ENCODE measurements around the gene DZIP3. TPM values are rescaled to one million over a fixed set of nuclear protein-coding genes. Genes with fewer than 3 reads are reported as not detected.

Gene DZIP3
- total and polyA plus RNA-seq, 2 of the 13 experiments (the other 11 are each of a cell fraction or from before 2014, with no cell fraction given) = 11.3 to 17.3 TPM

- no peak for TF ChIP-seq ZNF253 (CRISPR knock-in tag; IDR thresholded peaks at IDR 0.05; ENCODE audit: borderline replicate concordance)
- no peak for TF ChIP-seq ZNF333 (CRISPR knock-in tag; IDR thresholded peaks at IDR 0.05; ENCODE audit: borderline replicate concordance)
- TF ChIP-seq ZNF7 (CRISPR knock-in tag; IDR thresholded peaks at IDR 0.05) = no peak
- TF ChIP-seq, protein P1, sequence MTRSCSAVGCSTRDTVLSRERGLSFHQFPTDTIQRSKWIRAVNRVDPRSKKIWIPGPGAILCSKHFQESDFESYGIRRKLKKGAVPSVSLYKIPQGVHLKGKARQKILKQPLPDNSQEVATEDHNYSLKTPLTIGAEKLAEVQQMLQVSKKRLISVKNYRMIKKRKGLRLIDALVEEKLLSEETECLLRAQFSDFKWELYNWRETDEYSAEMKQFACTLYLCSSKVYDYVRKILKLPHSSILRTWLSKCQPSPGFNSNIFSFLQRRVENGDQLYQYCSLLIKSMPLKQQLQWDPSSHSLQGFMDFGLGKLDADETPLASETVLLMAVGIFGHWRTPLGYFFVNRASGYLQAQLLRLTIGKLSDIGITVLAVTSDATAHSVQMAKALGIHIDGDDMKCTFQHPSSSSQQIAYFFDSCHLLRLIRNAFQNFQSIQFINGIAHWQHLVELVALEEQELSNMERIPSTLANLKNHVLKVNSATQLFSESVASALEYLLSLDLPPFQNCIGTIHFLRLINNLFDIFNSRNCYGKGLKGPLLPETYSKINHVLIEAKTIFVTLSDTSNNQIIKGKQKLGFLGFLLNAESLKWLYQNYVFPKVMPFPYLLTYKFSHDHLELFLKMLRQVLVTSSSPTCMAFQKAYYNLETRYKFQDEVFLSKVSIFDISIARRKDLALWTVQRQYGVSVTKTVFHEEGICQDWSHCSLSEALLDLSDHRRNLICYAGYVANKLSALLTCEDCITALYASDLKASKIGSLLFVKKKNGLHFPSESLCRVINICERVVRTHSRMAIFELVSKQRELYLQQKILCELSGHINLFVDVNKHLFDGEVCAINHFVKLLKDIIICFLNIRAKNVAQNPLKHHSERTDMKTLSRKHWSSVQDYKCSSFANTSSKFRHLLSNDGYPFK (CRISPR knock-in tag; IDR thresholded peaks at IDR 0.05; ENCODE audit: borderline replicate concordance) = peak; percentile 93
- TF ChIP-seq, protein P2, sequence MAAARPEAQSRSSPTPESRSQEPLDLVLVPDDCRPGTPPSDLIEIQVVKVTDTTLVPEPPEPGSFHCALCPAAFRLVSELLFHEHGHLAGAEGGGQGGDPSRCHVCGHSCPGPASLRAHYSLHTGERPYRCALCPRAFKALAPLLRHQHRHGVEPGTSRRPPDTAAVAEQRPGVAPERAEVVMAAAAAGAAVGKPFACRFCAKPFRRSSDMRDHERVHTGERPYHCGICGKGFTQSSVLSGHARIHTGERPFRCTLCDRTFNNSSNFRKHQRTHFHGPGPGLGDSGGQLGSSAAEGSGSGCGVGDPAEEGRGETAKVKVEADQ (CRISPR knock-in tag; IDR thresholded peaks at IDR 0.05; ENCODE audit: borderline replicate concordance) = no peak; the same call in 1 of the 2 replicates
- TF ChIP-seq ZNF44 (CRISPR knock-in tag; IDR thresholded peaks at IDR 0.05) = no peak
- TF ChIP-seq, protein P3, sequence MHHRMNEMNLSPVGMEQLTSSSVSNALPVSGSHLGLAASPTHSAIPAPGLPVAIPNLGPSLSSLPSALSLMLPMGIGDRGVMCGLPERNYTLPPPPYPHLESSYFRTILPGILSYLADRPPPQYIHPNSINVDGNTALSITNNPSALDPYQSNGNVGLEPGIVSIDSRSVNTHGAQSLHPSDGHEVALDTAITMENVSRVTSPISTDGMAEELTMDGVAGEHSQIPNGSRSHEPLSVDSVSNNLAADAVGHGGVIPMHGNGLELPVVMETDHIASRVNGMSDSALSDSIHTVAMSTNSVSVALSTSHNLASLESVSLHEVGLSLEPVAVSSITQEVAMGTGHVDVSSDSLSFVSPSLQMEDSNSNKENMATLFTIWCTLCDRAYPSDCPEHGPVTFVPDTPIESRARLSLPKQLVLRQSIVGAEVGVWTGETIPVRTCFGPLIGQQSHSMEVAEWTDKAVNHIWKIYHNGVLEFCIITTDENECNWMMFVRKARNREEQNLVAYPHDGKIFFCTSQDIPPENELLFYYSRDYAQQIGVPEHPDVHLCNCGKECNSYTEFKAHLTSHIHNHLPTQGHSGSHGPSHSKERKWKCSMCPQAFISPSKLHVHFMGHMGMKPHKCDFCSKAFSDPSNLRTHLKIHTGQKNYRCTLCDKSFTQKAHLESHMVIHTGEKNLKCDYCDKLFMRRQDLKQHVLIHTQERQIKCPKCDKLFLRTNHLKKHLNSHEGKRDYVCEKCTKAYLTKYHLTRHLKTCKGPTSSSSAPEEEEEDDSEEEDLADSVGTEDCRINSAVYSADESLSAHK (CRISPR knock-in tag; IDR thresholded peaks at IDR 0.05; ENCODE audit: borderline replicate concordance) = no peak
- TF ChIP-seq ZNF770 (CRISPR knock-in tag; IDR thresholded peaks at IDR 0.05) = 0 out of 2 replicates have a peak, but pooled peaks have one; percentile 55
- TF ChIP-seq NONO (IDR thresholded peaks at IDR 0.05) = no peak
- TF ChIP-seq NONO (CRISPR knock-in tag; conservative IDR thresholded peaks at IDR 0.05) = peak; percentile 84
- no peak for TF ChIP-seq CCAR2 (optimal IDR thresholded peaks at IDR 0.05; ENCODE audit: low read depth, low read length)
- no peak for TF ChIP-seq RAD21 (CRISPR knock-in tag; IDR thresholded peaks at IDR 0.05)
- no peak for TF ChIP-seq HOXA7 (CRISPR knock-in tag; IDR thresholded peaks at IDR 0.05)
- peak; percentile 61 for TF ChIP-seq ZNF264 (CRISPR knock-in tag; IDR thresholded peaks at IDR 0.05)
- TF ChIP-seq MZF1 (CRISPR knock-in tag; IDR thresholded peaks at IDR 0.05; ENCODE audit: borderline replicate concordance) = no peak
- TF ChIP-seq ZNF441 (CRISPR knock-in tag; IDR thresholded peaks at IDR 0.05; ENCODE audit: borderline replicate concordance) = no peak; the same call in 1 of the 2 replicates
- TF ChIP-seq ZNF468 (CRISPR knock-in tag; IDR thresholded peaks at IDR 0.05) = no peak
- no peak for TF ChIP-seq DNMT1 (CRISPR knock-in tag; IDR thresholded peaks at IDR 0.05)
Measured at GRCh38 chr3:108589081-108589997, at the start of gene DZIP3, which contains the start of gene CIP2A (continued).
